ENCODE data around the gene FASTKD3.
A peak's percentile ranks its signal among the peaks of the same experiment; 100 is the strongest.

The FASTKD3 gene

DNA sequence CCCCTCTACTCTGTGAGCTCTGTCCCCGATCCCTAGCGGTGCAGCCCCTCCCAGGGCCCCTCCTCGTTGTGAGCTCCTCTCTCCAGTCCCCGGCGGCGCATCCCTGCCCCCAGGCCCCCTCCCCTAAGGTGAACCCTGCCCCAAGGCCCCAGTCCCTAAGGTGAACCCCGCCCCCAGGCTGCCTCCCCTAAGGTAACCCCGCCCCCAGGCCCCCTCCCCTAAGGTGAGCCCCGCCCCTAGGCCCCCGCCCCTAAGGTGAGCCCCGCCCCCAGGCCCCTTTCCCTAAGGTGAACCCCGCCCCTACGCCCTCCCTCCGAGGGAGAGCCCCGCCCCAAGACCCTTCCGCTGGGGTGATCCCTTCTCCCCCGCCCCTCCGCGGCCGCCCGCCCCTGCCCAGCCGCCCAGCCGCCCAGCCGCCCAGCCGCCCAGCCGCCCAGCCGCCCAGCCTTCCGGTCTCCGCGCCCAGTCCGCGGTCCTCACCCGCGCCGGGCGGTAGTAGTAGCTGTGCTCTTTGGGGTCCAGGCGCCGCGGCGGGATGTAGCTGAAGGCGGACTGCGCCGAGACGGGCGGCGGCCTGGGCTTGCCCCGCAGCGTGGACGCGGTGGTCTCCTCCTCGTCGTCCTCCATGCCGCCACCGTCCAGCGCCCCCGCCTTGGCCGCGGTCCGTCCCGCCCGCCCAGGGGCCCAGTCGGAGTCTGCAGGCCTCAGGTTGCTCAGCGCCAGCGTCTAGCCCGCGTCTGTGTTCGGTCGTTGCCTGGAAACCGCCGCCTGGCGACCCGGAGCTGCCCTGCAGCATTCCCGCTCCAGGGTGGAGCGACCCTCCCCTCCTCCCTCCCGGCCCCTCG is 18.2 kb downstream of the FASTKD3 start, which contains the start of gene CFAP90:
CFAP90 (minus strand) TSS at position 739 of the 845 bp plus-strand sequence; CDS start at position 627, 112 bp downstream.
- Mint-ChIP-seq H3K9me3 (peaks cover 6 to 12% of the 10 kb centered on the region in 2 donors), H3K4me3 (peak within 1 kb of the TSS; percentile 80 to 81), H3K27me3 (peaks cover 30 to 38% of the 10 kb centered on the region in 2 donors), H3K36me3 (peaks cover 2 to 9% of the 10 kb centered on the region in 2 donors), H3K4me1 (peaks cover 11 to 19% of the 10 kb centered on the region in 2 donors), H3K27ac (peak within 1 kb of the TSS; percentile 82)
- ATAC-seq (replicated peaks) (peak; percentile 37 to 52), DNase-seq (no peak)

DNA sequence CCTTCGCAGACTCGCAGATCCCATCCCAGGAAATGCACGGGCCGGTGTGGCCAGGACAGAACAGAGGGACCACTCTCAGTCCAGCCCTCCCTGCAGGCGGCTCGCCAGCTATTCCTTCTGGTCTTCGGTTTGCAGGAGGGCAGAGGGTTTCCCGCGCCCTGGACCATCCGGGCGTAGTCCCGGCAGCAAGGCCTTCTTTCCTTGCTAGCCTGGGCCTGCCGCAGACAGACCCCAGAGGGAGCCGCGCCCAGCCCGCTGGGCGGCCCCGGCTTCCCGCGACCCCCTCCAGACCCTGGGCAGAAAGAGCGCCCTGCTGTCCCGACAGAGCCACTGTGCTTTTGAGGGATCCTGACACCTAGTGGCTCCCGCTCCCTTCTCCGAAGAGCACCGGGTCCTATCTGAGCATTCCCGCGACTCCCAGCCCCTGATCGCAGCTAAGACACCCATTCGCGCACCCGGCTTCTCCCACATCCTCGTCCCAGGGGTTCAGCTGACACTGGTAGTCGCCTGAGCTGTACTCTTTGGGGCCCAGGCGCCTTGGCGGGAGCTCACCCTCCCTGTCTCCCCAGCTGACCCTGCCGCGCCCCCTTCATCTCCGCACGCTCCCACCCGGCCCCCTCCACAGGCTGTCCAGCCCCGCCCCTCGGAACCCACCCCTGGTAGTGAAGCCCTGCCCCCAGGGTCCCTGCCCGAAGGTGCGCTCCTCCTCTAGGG is 19.0 kb downstream of the FASTKD3 start:
- ATAC-seq (replicated peaks): peak; percentile 33 to 40

DNA sequence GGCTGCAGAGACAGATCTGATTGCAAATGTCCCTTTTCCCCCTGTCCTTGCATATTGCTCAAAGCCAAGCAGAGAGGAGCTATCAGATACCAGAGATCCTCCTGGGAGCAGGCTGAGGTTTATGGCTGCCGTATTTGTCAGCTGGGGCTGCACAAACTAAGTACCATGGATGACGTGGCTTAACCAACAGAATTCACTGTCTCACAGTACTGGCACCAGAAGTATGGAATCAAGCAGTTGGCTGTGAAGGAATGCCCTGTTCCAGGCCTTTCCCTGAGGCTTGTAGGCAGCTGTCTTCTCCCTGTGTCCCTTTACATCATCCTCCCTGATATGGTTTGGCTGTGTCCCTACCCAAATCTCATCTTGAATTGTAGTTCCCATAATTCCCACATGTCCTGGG is 20.5 kb downstream of the FASTKD3 start:
- Mint-ChIP-seq H3K4me3 (no peak overlapping the region), H3K27me3 (peaks cover 24 to 30% of the 10 kb centered on the region in 2 donors)
- no peak for ATAC-seq (replicated peaks)

More for the DNA sequence above, 19.0 kb downstream of the FASTKD3 start:
- no peak for DNase-seq
- no peak overlapping the region for H3K27ac Mint-ChIP-seq
- peaks cover 2 to 9% of the 10 kb centered on the region in 2 donors for H3K36me3 Mint-ChIP-seq
- H3K27me3 Mint-ChIP-seq: peaks cover 30 to 38% of the 10 kb centered on the region in 2 donors
- peaks cover 6 to 12% of the 10 kb centered on the region in 2 donors for H3K9me3 Mint-ChIP-seq
- H3K4me3 Mint-ChIP-seq: peak overlapping the region; percentile 73 to 81
- peaks cover 14 to 27% of the 10 kb centered on the region in 2 donors for H3K4me1 Mint-ChIP-seq

DNA sequence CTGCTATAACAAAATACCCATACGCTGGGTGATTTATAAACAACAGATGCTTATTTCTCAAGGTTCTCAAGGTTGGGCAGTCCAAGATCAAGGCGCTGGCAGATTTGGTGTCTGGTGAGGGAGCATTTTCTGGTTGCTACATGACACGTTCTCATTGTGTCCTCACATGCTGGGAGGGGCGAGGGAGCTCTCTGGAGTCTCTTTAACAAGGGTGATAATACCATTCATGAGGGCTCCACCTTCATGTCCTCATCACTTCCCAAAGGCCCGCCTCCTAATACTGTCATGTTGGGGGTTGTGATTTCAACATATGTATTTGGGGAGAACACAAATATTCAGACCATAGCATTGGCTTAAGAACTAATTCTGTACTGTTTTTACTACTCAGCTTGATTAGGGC is 22.5 kb downstream of the FASTKD3 start:
- no peak for ATAC-seq (replicated peaks)
- Mint-ChIP-seq H3K36me3 (peaks cover 0 to 2% of the 10 kb centered on the region in 2 donors), H3K4me3 (no peak overlapping the region), H3K9me3 (peaks cover 3 to 7% of the 10 kb centered on the region in 2 donors), H3K4me1 (peaks cover 7 to 27% of the 10 kb centered on the region in 2 donors), H3K27me3 (peaks cover 20 to 21% of the 10 kb centered on the region in 2 donors), H3K27ac (no peak overlapping the region)
- DNase-seq: no peak

More for the DNA sequence above, 20.5 kb downstream of the FASTKD3 start:
- peaks cover 14 to 33% of the 10 kb centered on the region in 2 donors for H3K4me1 Mint-ChIP-seq
- no peak for DNase-seq
- H3K27ac Mint-ChIP-seq: no peak overlapping the region
- peaks cover 2 to 3% of the 10 kb centered on the region in 2 donors for H3K36me3 Mint-ChIP-seq
- H3K9me3 Mint-ChIP-seq: peaks cover 5 to 10% of the 10 kb centered on the region in 2 donors

DNA sequence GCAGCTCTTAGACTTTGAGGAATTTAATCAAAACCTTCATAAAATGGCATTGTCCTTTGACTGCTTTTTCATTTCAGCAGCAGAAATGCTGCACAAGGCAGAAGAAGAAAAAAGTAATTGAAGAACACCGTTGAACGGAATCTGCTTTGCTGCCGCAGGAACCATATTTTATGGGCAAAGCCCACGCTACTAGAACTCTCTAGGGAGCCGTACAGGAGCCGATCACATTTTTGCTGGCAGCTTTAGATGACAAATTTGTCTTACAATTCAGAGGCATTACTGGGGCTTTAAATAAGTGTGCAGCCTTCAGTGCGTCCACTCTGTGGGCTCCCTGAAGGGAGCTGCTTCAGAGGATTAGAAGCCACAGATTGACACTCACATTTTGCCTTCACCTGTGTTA is 23.3 kb downstream of the FASTKD3 start:
- ATAC-seq (replicated peaks) (no peak), DNase-seq (no peak)
- Mint-ChIP-seq H3K36me3 (no peaks in the 10 kb centered on the region), H3K27me3 (peaks cover 23 to 24% of the 10 kb centered on the region in 2 donors), H3K27ac (no peak overlapping the region), H3K9me3 (peaks cover 2 to 7% of the 10 kb centered on the region in 2 donors), H3K4me3 (no peak overlapping the region), H3K4me1 (peaks cover 5 to 22% of the 10 kb centered on the region in 2 donors)

DNA sequence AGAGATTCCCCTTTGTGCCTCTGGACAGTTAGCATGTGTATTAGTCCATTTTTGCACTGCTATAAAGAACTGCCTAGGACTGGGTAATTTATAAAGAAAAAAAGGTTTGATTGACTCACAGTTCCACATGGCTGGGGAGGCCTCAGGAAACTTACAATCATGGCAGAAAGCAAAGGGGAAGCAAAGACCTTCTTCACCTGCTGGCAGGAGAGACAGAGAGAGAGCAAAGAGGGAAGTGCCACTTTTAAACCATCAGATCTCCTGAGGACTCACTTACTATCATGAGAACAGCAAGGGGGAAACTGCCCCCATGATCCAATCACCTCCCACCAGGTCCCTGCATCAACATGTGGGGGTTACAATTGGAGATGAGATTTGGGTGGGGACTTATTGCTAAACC is 23.9 kb downstream of the FASTKD3 start:
- Mint-ChIP-seq H3K36me3 (no peaks in the 10 kb centered on the region), H3K27ac (no peak overlapping the region), H3K9me3 (peaks cover 2 to 7% of the 10 kb centered on the region in 2 donors), H3K27me3 (peaks cover 27 to 29% of the 10 kb centered on the region in 2 donors), H3K4me1 (peaks cover 3 to 18% of the 10 kb centered on the region in 2 donors), H3K4me3 (no peak overlapping the region)
- peak; percentile 64 to 71 for ATAC-seq (replicated peaks)
- no peak for DNase-seq

DNA sequence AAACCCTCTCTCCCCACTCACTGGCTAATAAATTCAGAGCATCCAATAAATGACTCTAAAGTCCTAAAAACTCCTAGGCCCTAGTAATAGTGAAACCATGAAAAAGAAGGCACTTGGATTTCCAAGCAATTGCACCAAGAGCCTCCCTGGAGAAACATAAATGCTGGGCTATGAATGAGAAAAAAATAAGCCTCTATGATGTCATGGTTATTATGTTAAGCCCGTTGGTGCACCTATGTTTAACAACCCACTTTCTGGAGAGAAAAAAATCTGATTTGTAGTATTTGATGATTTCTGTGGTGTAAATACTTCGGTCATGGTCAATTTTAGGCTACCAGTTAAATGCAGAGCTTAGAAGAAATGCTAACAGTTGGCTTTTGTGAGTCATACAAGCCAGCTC is 26.3 kb downstream of the FASTKD3 start:
- H3K4me1 Mint-ChIP-seq: peaks cover 2 to 15% of the 10 kb centered on the region in 2 donors
- peaks cover 25 to 27% of the 10 kb centered on the region in 2 donors for H3K27me3 Mint-ChIP-seq
- H3K27ac Mint-ChIP-seq: no peak overlapping the region
- peaks cover 2 to 7% of the 10 kb centered on the region in 2 donors for H3K9me3 Mint-ChIP-seq
- ATAC-seq (replicated peaks) (no peak), DNase-seq (no peak)
- no peak overlapping the region for H3K4me3 Mint-ChIP-seq
- no peaks in the 10 kb centered on the region for H3K36me3 Mint-ChIP-seq

DNA sequence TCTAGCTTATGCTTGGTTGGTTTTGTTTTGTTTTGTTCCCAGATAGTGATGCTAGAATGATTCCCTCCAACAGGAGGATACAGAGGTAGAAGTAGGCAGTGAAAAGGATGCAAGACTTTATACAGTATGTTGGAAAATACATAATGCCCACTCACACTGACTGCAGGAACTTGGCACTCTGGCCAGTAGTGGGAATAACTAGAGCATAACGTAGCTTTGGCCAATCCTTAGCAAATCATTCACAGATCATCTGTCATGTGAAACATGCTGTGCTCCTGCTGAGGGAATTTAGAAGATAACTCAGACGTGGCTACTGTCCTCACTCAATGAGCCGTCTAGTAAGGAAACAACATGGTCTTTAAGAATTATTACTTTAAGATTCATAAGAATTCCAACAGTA is 31.4 kb downstream of the FASTKD3 start:
- Mint-ChIP-seq H3K36me3 (no peaks in the 10 kb centered on the region), H3K4me1 (no peaks in the 10 kb centered on the region), H3K9me3 (no peaks in the 10 kb centered on the region), H3K4me3 (no peak overlapping the region), H3K27ac (no peak overlapping the region), H3K27me3 (peaks cover 27 to 28% of the 10 kb centered on the region in 2 donors)
- no peak for DNase-seq
- no peak for ATAC-seq (replicated peaks)

DNA sequence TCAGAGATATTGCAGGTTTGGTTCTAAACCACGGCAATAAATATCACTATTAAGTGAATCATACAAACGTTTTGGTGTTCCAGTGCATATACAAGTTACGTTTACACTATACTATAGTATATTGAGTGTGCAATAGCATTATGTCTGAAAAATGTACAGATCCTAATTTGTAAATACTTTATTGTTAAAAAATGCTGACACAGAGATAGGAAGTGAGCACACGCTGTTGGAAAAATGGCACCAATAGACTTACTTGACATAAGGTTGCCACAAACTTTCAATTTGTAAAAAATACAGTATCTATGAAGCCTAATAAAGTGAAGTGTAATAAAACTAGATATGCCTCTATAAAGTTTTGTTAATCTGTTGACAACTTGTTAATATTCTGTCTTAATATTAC is 33.8 kb downstream of the FASTKD3 start:
- H3K4me1 Mint-ChIP-seq: no peaks in the 10 kb centered on the region
- DNase-seq: no peak
- no peaks in the 10 kb centered on the region for H3K9me3 Mint-ChIP-seq
- ATAC-seq (replicated peaks): no peak
- H3K4me3 Mint-ChIP-seq: no peak overlapping the region
- no peaks in the 10 kb centered on the region for H3K36me3 Mint-ChIP-seq
- H3K27me3 Mint-ChIP-seq: peaks cover 19% of the 10 kb centered on the region in 2 donors
- no peak overlapping the region for H3K27ac Mint-ChIP-seq

DNA sequence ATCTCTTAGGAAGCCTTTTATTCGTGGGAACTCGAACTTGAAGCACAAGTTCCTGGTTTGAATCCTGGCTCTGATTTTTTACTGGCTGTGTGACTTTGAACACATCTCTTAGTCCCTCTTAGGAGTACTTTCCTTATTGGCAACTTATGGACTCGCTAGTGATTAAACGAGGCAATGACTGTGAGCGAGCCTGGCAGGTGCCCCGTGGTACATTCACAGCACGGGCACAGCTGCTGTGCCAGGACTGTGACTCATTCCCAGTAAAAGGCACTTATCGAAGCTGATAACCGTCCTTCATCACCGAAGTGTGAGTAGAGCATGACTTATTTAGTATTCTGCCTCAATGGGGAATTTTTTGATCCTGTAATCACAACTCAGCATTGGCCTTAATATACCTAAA is 40.6 kb downstream of the FASTKD3 start:
- ATAC-seq (replicated peaks): no peak
- no peak for DNase-seq

DNA sequence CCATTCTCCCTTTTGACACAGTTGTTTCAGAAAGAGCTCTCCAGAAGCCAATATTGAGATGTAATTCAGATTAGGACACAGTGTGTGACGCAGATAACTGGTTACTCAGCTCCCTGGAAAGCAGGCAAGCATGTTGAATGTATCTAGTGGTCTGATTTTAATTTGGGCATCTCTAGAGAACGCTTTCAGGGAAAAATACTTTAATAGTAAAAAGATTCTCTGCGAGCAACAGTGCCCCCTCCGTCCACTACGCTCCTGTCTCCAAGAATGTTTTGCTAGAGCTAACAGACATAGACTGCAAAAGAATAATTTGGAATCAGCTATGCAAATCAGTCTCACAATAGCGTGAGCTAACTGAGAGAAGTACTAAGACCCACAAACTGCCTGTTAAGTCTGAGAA is 41.2 kb downstream of the FASTKD3 start:
- H3K36me3 Mint-ChIP-seq: no peaks in the 10 kb centered on the region
- no peaks in the 10 kb centered on the region for H3K4me1 Mint-ChIP-seq
- ATAC-seq (replicated peaks): no peak
- H3K4me3 Mint-ChIP-seq: no peak overlapping the region
- no peak overlapping the region for H3K27ac Mint-ChIP-seq
- no peaks in the 10 kb centered on the region for H3K9me3 Mint-ChIP-seq
- no peak for DNase-seq
- H3K27me3 Mint-ChIP-seq: peaks cover 11 to 18% of the 10 kb centered on the region in 2 donors

More for the DNA sequence above, 40.6 kb downstream of the FASTKD3 start:
- H3K9me3 Mint-ChIP-seq: no peaks in the 10 kb centered on the region
- H3K4me1 Mint-ChIP-seq: no peaks in the 10 kb centered on the region
- no peak overlapping the region for H3K27ac Mint-ChIP-seq
- no peaks in the 10 kb centered on the region for H3K36me3 Mint-ChIP-seq
- H3K4me3 Mint-ChIP-seq: no peak overlapping the region
- H3K27me3 Mint-ChIP-seq: peaks cover 11 to 17% of the 10 kb centered on the region in 2 donors

DNA sequence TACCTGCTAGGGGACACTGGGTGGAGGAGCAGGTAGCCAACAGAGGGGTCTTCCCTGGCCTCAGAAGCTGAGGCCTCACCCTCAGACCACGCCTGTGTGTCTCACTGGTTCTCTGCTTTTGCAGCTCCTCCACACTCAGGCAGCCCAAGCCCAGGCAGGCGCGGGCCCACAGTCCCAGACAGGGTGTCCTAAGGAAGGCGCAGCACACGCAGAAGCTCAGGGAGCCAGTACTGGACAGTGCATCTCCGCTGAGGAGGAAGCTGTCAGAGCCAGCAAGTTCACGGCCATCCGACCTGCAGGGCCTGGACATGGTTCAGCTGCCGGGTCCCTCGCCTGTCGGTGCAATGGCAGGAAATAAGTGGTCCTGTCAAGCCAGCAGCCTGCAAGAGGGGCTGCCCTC is 43.2 kb downstream of the FASTKD3 start:
- ATAC-seq (replicated peaks): no peak
- DNase-seq: no peak
- Mint-ChIP-seq H3K27ac (no peak overlapping the region), H3K9me3 (no peaks in the 10 kb centered on the region), H3K4me3 (no peak overlapping the region), H3K4me1 (peaks cover 0 to 1% of the 10 kb centered on the region in 2 donors), H3K36me3 (no peaks in the 10 kb centered on the region), H3K27me3 (peaks cover 0 to 12% of the 10 kb centered on the region in 2 donors)

DNA sequence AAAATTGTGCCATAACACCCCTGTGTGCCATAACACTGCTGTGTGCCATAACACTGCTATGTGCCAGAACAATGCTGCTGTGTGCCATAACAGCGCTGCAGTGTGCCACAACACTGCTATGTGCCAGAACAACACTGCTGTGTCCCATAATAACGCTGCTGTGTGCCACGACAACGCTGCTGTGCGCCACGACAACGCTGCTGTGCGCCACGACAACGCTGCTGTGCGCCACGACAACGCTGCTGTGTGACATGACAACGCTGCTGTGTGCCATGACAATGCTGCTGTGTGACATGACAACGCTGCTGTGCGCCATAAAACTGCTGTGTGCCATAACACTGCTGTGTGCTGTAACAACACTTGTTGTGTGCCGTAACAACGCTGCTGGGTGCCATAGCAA is 43.8 kb downstream of the FASTKD3 start:
- DNase-seq: no peak
- H3K36me3 Mint-ChIP-seq: no peaks in the 10 kb centered on the region

DNA sequence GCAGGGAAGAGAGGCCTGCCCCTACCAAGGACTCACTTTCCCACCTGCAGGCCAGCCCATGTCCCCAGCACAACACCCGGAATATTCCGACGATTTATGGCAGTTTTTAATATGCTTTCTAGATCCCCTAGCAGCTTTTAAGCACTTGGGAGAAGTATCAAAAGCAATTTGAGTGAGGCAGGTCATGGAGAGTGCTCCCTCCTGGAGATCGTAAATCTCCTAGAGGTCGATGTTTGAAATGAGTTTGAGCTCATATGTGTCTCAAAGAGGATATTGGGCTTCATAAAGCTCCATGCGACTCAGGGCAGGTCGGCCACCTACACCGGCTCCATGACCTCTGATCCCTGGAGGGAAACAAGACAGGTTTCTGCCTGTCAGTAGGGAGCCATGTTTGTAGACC is 45.2 kb downstream of the FASTKD3 start:
- H3K9me3 Mint-ChIP-seq: no peaks in the 10 kb centered on the region
- DNase-seq (no peak), ATAC-seq (replicated peaks) (no peak)
- H3K27ac Mint-ChIP-seq: no peak overlapping the region
- H3K4me3 Mint-ChIP-seq: no peak overlapping the region
- peaks cover 0 to 1% of the 10 kb centered on the region in 2 donors for H3K4me1 Mint-ChIP-seq
- H3K27me3 Mint-ChIP-seq: peaks cover 7 to 12% of the 10 kb centered on the region in 2 donors
- H3K36me3 Mint-ChIP-seq: no peaks in the 10 kb centered on the region

More for the DNA sequence above, 43.8 kb downstream of the FASTKD3 start:
- peaks cover 0 to 1% of the 10 kb centered on the region in 2 donors for H3K4me1 Mint-ChIP-seq
- no peaks in the 10 kb centered on the region for H3K9me3 Mint-ChIP-seq
- H3K27me3 Mint-ChIP-seq: peaks cover 0 to 12% of the 10 kb centered on the region in 2 donors
- no peak for ATAC-seq (replicated peaks)
- H3K4me3 Mint-ChIP-seq: no peak overlapping the region
- H3K27ac Mint-ChIP-seq: no peak overlapping the region

Data from stimulated activated naive B cell treated with anti-CD40 and anti-IgM and Interleukin-4, amounts not matched to agents 10 μg/mL and 1 μg/mL and 100 μg/mL, for 72 hours (primary cell).